ENCODE data around the gene MVD.

- TF ChIP-seq, protein P1, sequence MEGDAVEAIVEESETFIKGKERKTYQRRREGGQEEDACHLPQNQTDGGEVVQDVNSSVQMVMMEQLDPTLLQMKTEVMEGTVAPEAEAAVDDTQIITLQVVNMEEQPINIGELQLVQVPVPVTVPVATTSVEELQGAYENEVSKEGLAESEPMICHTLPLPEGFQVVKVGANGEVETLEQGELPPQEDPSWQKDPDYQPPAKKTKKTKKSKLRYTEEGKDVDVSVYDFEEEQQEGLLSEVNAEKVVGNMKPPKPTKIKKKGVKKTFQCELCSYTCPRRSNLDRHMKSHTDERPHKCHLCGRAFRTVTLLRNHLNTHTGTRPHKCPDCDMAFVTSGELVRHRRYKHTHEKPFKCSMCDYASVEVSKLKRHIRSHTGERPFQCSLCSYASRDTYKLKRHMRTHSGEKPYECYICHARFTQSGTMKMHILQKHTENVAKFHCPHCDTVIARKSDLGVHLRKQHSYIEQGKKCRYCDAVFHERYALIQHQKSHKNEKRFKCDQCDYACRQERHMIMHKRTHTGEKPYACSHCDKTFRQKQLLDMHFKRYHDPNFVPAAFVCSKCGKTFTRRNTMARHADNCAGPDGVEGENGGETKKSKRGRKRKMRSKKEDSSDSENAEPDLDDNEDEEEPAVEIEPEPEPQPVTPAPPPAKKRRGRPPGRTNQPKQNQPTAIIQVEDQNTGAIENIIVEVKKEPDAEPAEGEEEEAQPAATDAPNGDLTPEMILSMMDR (conservative IDR thresholded peaks at IDR 0.05 in 1 of 2, IDR thresholded peaks at IDR 0.05 in 1 of 2; ENCODE audit: low read depth in 1 of 2, low read length in 2 of 2): no peak
- no peak for TF ChIP-seq EZH2 (IDR thresholded peaks at IDR 0.05; ENCODE audit: low read length, missing control alignments)
Measured at GRCh38 chr16:88698646-88699045, 35.8 kb upstream of the MVD start.

Data from fibroblast of lung (primary cell).